Sigmoid colon (tissue), 7 donors: ENCODE results near the gene EDNRA. TPM values are rescaled to one million over a fixed set of nuclear protein-coding genes. Genes with fewer than 3 reads are reported as not detected.

Experiments used
- DNase-seq: peaks from one replicate; pipeline ENCODE4 v3.0.0-alpha.2; 2019
- H3K27ac ChIP-seq, 4 donors: fragments of 200-600 bp; sonication (generic); one replicate each; pipeline ENCODE4 v1.5.1; 2016 to 2019; ENCODE audit warnings: mild to moderate bottlenecking in 1 of 4
- H3K27me3 ChIP-seq, 3 donors: fragments of 200-600 bp; sonication (generic); one replicate each; pipeline ENCODE4 v1.5.1; 2019; ENCODE audit warnings: mild to moderate bottlenecking in 1 of 3
- H3K36me3 ChIP-seq, 4 donors: fragments of 200-600 bp; sonication (generic); one replicate each; pipeline ENCODE4 v1.5.1; 2016 to 2019
- H3K4me1 ChIP-seq, 4 donors: fragments of 200-600 bp; sonication (generic); one replicate each; pipeline ENCODE4 v1.5.1; 2017 to 2019
- H3K4me3 ChIP-seq, 4 donors: fragments of 200-600 bp; sonication (generic); one replicate each; pipeline ENCODE4 v1.5.1; 2017 to 2019; ENCODE audit warnings: mild to moderate bottlenecking in 2 of 4, moderate library complexity in 1 of 4
- H3K9me3 ChIP-seq, 4 donors: fragments of 200-600 bp in 3 of 4; sonication (generic) in 3 of 4; one replicate each; pipeline versions ENCODE4 v1.5.1 to v1.6.1; 2013 to 2019
- EP300 ChIP-seq, 4 donors: sonication (generic); formaldehyde crosslinking; IDR thresholded peaks; one replicate each; pipeline ENCODE4 v1.6.1; 2017; ENCODE audit warnings: antibody characterized with exemption in 4 of 4
- POLR2A ChIP-seq, 2 donors: fragments of 450-650 bp; IDR thresholded peaks; one replicate each; pipeline ENCODE4 v1.6.1; 2016; ENCODE audit warnings: antibody characterized with exemption in 2 of 2, mild to moderate bottlenecking in 2 of 2, moderate library complexity in 2 of 2
- POLR2AphosphoS5 ChIP-seq, 4 donors: sonication (generic); formaldehyde crosslinking; IDR thresholded peaks; one replicate each; pipeline ENCODE4 v1.6.1; 2017; ENCODE audit warnings: antibody characterized with exemption in 4 of 4
- WGBS, 2 donors: extraction: QIAGEN DNeasy Blood & Tissue Kit; methylation state at CpG; one replicate each; pipeline ENCODE4 v1.1.7; 2013; 5-methylcytosine and 5-hydroxymethylcytosine counted together
- intact Hi-C: fragments of 100-400 bp; cut with DNase I; formaldehyde crosslinking; loops from one replicate; pipeline ENCODE4 v1.15.1; 2023
- polyA plus RNA-seq, 3 donors: library from polyadenylated mRNA; stranded (reverse); fragments of 200-250 nt; gene quantifications; one replicate each; pipeline ENCODE4 v1.2.3, GENCODE V29; 2013
- total RNA-seq, 4 donors: library from RNA; depleted of rRNA; stranded (reverse); fragments of >200 nt; gene quantifications; one replicate each; pipeline ENCODE4 v1.1.0, GENCODE V29; 2016
- TF ChIP-seq, protein P1 (sequence below), 4 experiments: fragments of 450-650 bp in 3 of 4; fragments of 200-600 bp in 1 of 4; IDR thresholded peaks; one replicate each; pipeline ENCODE4 v1.5.1; 2016 to 2019; ENCODE audit warnings: antibody characterized with exemption in 4 of 4, mild to moderate bottlenecking in 3 of 4, moderate library complexity in 2 of 4
- donor health status: healthy with polysubstance abuse.
- donor health status: Bipolar disorder and iron deficiency.
- donor health status: healthy.

EDNRA gene
- total and polyA plus RNA-seq, 7 donors: 0.23 to 10.5 (median 3.7) TPM; not detected in 1

DNA sequence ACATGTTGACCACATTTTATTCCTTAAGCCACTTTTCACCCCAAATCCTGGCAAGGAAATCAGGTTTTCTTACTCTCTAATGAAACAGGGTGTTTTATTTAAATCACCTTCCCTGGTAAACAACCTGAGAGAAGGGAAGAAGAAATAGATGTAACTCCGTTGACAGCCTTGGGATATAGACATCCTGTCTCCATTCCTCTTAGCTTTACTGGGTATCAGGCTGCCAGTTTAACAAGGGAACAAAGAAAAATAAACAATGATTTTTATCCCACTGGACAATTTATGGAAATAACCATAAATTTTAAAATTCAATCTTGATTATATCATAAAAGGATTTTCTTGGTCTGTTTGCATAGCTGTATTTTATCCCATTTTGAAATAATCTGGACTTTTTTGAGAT lies 49.2 kb downstream of the EDNRA start:
- H3K36me3 ChIP-seq: no peaks in the 10 kb centered on the region
- intact Hi-C loops: no loop called here

DNA sequence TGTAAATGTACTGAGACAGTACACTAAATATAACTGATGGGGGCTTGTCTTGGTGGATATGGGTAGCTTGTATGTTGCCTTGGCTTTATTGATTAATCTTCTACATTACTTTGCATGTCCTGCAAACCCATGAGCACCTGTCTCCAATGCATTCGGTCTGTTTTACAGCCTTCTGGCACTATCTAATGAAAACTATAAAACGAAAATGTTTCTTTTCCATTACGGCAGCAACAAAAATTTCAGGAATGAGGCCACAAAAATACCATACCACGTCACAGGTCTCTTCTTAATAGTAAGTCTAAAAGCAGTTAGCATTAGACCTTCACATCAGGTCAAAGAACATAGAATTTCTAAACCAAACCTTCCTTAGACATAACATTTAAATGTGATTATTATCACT lies 49.8 kb downstream of the EDNRA start:
- H3K9me3 ChIP-seq: no peaks in the 10 kb centered on the region
- TF ChIP-seq, protein P1, sequence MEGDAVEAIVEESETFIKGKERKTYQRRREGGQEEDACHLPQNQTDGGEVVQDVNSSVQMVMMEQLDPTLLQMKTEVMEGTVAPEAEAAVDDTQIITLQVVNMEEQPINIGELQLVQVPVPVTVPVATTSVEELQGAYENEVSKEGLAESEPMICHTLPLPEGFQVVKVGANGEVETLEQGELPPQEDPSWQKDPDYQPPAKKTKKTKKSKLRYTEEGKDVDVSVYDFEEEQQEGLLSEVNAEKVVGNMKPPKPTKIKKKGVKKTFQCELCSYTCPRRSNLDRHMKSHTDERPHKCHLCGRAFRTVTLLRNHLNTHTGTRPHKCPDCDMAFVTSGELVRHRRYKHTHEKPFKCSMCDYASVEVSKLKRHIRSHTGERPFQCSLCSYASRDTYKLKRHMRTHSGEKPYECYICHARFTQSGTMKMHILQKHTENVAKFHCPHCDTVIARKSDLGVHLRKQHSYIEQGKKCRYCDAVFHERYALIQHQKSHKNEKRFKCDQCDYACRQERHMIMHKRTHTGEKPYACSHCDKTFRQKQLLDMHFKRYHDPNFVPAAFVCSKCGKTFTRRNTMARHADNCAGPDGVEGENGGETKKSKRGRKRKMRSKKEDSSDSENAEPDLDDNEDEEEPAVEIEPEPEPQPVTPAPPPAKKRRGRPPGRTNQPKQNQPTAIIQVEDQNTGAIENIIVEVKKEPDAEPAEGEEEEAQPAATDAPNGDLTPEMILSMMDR (IDR thresholded peaks at IDR 0.05): no peak
- TF ChIP-seq EP300 (IDR thresholded peaks at IDR 0.05): no peak
- no peak for TF ChIP-seq POLR2A (IDR thresholded peaks at IDR 0.05)
- no peak for TF ChIP-seq POLR2AphosphoS5 (IDR thresholded peaks at IDR 0.05)
- H3K36me3 ChIP-seq: no peaks in the 10 kb centered on the region
- no peak overlapping the region for H3K27ac ChIP-seq
- no peak overlapping the region for H3K4me3 ChIP-seq
- 27 to 61% methylated on average over 4 of the region's 4 CpGs for WGBS, 2 donors
- H3K4me1 ChIP-seq: peaks cover 0 to 10% (median 8%) of the 10 kb centered on the region in 4 donors
- intact Hi-C loops: no loop called here
- no peak for DNase-seq
- H3K27me3 ChIP-seq: no peaks in the 10 kb centered on the region

More for the DNA sequence above, 49.2 kb downstream of the EDNRA start:
- H3K4me1 ChIP-seq: peaks cover 0 to 15% (median 14%) of the 10 kb centered on the region in 4 donors
- no peak for DNase-seq
- no peaks in the 10 kb centered on the region for H3K27me3 ChIP-seq
- no peak for TF ChIP-seq POLR2A (IDR thresholded peaks at IDR 0.05)
- no peak for TF ChIP-seq POLR2AphosphoS5 (IDR thresholded peaks at IDR 0.05)
- no peak for TF ChIP-seq EP300 (IDR thresholded peaks at IDR 0.05)
- TF ChIP-seq, protein P1 (IDR thresholded peaks at IDR 0.05): no peak
- no peak overlapping the region for H3K4me3 ChIP-seq
- no peaks in the 10 kb centered on the region for H3K9me3 ChIP-seq
- WGBS, 2 donors: 55 to 58% methylated on average over 1 of the region's 1 CpG
- no peak overlapping the region for H3K27ac ChIP-seq

DNA sequence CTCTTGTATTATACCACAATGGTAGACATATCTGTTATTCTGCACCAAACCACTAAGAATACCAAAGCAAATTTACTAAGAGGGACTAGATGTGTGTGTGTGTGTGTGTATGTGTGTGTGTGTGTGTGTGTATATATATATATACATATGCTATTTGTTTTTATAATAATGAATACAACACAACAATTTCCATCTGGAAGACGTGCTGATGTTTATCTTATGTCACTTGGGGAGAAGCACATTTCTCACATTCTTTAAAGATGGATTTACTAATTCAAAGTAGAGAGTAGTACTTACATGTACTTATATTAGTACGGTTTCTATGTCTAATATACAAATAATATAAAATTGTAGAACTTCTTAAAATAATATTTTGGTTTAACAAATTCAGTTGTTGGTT lies 52.0 kb downstream of the EDNRA start:
- no peak for DNase-seq
- Histone ChIP-seq H3K27me3 (no peaks in the 10 kb centered on the region), H3K9me3 (peaks cover 0 to 2% (median 0%) of the 10 kb centered on the region in 4 donors), H3K36me3 (no peaks in the 10 kb centered on the region), H3K4me1 (peaks cover 0 to 3% (median 0%) of the 10 kb centered on the region in 4 donors), H3K4me3 (no peak overlapping the region), H3K27ac (no peak overlapping the region)
- TF ChIP-seq POLR2AphosphoS5 (IDR thresholded peaks at IDR 0.05): no peak
- TF ChIP-seq, protein P1 (IDR thresholded peaks at IDR 0.05): no peak
- intact Hi-C loops: no loop called here
- WGBS, 2 donors: 59 to 62% methylated on average over 2 of the region's 2 CpGs

DNA sequence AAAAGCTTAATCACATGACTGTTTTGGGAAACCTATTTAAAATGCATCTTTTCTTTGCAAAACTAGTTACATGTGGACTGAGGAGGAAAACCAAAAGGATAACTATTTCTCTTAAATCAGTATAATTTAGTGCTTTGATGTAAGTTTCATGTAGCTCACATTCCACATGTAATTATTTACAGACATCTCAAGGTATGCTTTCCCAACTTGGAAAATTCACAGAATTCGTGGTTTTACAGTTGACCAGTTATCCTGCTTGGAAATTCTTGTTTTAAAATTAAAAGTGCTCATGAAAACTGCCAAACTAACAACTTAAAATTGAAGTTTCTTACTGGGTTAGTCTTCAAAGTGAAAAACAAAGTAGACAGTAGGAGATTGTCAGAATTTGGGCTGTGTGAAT lies 52.4 kb downstream of the EDNRA start:
- WGBS, 2 donors: 33 to 68% methylated on average over 1 of the region's 1 CpG
- H3K36me3 ChIP-seq: no peaks in the 10 kb centered on the region
- H3K4me3 ChIP-seq: no peak overlapping the region
- H3K4me1 ChIP-seq: peaks cover 0 to 3% (median 0%) of the 10 kb centered on the region in 4 donors
- DNase-seq: no peak
- intact Hi-C loops: no loop called here
- TF ChIP-seq EP300 (IDR thresholded peaks at IDR 0.05): no peak
- no peak for TF ChIP-seq POLR2A (IDR thresholded peaks at IDR 0.05)
- TF ChIP-seq, protein P1 (IDR thresholded peaks at IDR 0.05): no peak
- TF ChIP-seq POLR2AphosphoS5 (IDR thresholded peaks at IDR 0.05): no peak
- H3K9me3 ChIP-seq: peaks cover 0 to 2% (median 0%) of the 10 kb centered on the region in 4 donors
- H3K27me3 ChIP-seq: no peaks in the 10 kb centered on the region
- H3K27ac ChIP-seq: no peak overlapping the region

DNA sequence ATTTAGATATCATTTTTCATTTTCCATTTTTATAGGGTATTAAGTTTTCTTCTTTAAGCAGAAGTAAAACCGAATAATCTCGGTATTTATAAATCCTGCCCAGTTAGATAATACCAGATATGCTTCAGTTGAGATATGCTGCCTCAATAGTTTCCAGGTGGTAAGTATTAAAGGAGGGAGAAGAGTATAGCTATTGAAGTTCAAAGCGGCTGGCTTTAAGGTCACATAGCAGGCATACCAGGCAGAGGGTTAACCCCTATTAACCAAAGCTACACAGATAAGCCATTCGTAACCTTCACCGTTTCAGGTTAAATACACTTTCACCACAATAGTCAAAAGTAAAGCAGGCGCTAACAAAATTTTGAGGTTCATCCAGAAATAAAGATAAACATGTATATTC lies 54.2 kb downstream of the EDNRA start:
- no peak for DNase-seq
- 72 to 75% methylated on average over 6 of the region's 6 CpGs for WGBS, 2 donors
- Histone ChIP-seq H3K9me3 (peaks cover 0 to 2% (median 0%) of the 10 kb centered on the region in 4 donors), H3K27me3 (no peaks in the 10 kb centered on the region), H3K4me1 (peaks cover 0 to 3% (median 0%) of the 10 kb centered on the region in 4 donors), H3K27ac (no peak overlapping the region), H3K4me3 (no peak overlapping the region), H3K36me3 (no peaks in the 10 kb centered on the region)
- TF ChIP-seq POLR2A (IDR thresholded peaks at IDR 0.05): no peak
- TF ChIP-seq EP300 (IDR thresholded peaks at IDR 0.05): no peak
- no peak for TF ChIP-seq POLR2AphosphoS5 (IDR thresholded peaks at IDR 0.05)
- TF ChIP-seq, protein P1 (IDR thresholded peaks at IDR 0.05): no peak
- intact Hi-C loops: no loop called here
